ENCODE data around the gene ACBD4. TPM values are rescaled to one million over a fixed set of nuclear protein-coding genes. Genes with fewer than 3 reads are reported as not detected.

ACBD4 gene
- total and polyA plus RNA-seq, 2 of the 13 experiments (the other 11 are each of a cell fraction or from before 2014, with no cell fraction given) = 16.1 to 26.9 TPM

DNA sequence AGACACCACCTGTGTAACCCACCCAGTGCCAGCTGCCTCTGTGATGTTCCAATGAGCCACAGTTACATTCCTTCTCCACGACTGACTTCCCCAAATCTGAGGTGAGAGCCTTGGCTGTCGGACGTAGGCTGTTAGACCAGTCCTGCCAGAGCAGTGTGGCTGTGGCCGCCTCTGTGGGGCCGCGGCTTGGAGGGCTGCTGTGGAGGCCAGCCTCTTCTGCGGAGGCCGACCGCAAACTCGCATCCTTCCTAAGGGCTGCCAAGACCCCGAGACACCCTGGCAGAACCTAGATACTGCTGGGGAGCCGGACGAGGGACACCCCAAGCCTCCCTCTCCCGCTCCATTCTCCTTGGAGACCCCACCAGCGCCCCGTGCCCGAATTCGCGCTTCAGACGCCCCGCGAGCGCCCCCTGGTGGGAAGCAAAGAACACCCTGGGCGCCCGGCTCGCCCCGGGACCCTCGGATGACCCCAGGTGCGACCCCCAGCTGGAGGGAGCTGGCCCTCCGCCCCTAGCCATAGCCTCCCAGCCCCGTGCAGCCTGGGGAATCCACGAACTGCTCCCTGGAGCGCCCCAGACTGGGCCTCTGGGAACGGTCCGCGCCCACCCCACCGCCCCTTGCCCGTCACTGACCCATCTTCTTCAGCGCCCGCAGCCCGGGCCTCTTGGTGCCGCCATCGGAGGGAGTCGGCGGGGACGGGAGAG, 3.7 kb upstream of the ACBD4 start (continued):
- no peak for TF ChIP-seq SNAI1 (CRISPR knock-in tag; IDR thresholded peaks at IDR 0.05; ENCODE audit: borderline replicate concordance)
- TF ChIP-seq ZNF251 (CRISPR knock-in tag; IDR thresholded peaks at IDR 0.05) = no peak
- no peak; the same call in none of the 2 replicates for TF ChIP-seq ZNF605 (CRISPR knock-in tag; IDR thresholded peaks at IDR 0.05)
- TF ChIP-seq ZNF354B (CRISPR knock-in tag; IDR thresholded peaks at IDR 0.05) = no peak
- no peak for TF ChIP-seq SP4 (CRISPR knock-in tag; IDR thresholded peaks at IDR 0.05)
- peak; percentile 66 for TF ChIP-seq AGO1 (IDR thresholded peaks at IDR 0.05; ENCODE audit: low read depth, low read length, poor library complexity, severe bottlenecking)
- no peak for TF ChIP-seq ZNF615 (CRISPR knock-in tag; IDR thresholded peaks at IDR 0.05; ENCODE audit: borderline replicate concordance)
- TF ChIP-seq ZNF790 (CRISPR knock-in tag; IDR thresholded peaks at IDR 0.05; ENCODE audit: borderline replicate concordance) = no peak
- TF ChIP-seq ZNF432 (CRISPR knock-in tag; IDR thresholded peaks at IDR 0.05; ENCODE audit: borderline replicate concordance) = no peak
- no peak for TF ChIP-seq MED8 (CRISPR knock-in tag; IDR thresholded peaks at IDR 0.05; ENCODE audit: insufficient replicate concordance)
- TF ChIP-seq, protein P1, sequence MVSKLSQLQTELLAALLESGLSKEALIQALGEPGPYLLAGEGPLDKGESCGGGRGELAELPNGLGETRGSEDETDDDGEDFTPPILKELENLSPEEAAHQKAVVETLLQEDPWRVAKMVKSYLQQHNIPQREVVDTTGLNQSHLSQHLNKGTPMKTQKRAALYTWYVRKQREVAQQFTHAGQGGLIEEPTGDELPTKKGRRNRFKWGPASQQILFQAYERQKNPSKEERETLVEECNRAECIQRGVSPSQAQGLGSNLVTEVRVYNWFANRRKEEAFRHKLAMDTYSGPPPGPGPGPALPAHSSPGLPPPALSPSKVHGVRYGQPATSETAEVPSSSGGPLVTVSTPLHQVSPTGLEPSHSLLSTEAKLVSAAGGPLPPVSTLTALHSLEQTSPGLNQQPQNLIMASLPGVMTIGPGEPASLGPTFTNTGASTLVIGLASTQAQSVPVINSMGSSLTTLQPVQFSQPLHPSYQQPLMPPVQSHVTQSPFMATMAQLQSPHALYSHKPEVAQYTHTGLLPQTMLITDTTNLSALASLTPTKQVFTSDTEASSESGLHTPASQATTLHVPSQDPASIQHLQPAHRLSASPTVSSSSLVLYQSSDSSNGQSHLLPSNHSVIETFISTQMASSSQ (IDR thresholded peaks at IDR 0.05; ENCODE audit: low read depth) = no peak
- TF ChIP-seq, protein P1 (CRISPR knock-in tag; IDR thresholded peaks at IDR 0.05; ENCODE audit: borderline replicate concordance) = no peak
- no peak for TF ChIP-seq KLF6 (CRISPR knock-in tag; IDR thresholded peaks at IDR 0.05)
- TF ChIP-seq ZNF792 (CRISPR knock-in tag; IDR thresholded peaks at IDR 0.05) = no peak
- 0 out of 2 replicates have a peak, but pooled peaks have one; percentile 4 for TF ChIP-seq DR1 (CRISPR knock-in tag; IDR thresholded peaks at IDR 0.05)
- TF ChIP-seq KLF13 (CRISPR knock-in tag; IDR thresholded peaks at IDR 0.05) = 0 out of 2 replicates have a peak, but pooled peaks have one; percentile 11
- TF ChIP-seq, protein P2, sequence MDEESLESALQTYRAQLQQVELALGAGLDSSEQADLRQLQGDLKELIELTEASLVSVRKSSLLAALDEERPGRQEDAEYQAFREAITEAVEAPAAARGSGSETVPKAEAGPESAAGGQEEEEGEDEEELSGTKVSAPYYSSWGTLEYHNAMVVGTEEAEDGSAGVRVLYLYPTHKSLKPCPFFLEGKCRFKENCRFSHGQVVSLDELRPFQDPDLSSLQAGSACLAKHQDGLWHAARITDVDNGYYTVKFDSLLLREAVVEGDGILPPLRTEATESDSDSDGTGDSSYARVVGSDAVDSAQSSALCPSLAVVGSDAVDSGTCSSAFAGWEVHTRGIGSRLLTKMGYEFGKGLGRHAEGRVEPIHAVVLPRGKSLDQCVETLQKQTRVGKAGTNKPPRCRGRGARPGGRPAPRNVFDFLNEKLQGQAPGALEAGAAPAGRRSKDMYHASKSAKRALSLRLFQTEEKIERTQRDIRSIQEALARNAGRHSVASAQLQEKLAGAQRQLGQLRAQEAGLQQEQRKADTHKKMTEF (CRISPR knock-in tag; IDR thresholded peaks at IDR 0.05) = no peak
- TF ChIP-seq NFE2L1 (CRISPR knock-in tag; IDR thresholded peaks at IDR 0.05; ENCODE audit: borderline replicate concordance) = no peak
- no peak for TF ChIP-seq PAX8 (CRISPR knock-in tag; IDR thresholded peaks at IDR 0.05; ENCODE audit: borderline replicate concordance)
- TF ChIP-seq ZIK1 (CRISPR knock-in tag; IDR thresholded peaks at IDR 0.05; ENCODE audit: borderline replicate concordance, low read depth) = no peak
- TF ChIP-seq TBX2 (CRISPR knock-in tag; IDR thresholded peaks at IDR 0.05; ENCODE audit: borderline replicate concordance) = no peak
- no peak for TF ChIP-seq ZNF33A (CRISPR knock-in tag; IDR thresholded peaks at IDR 0.05; ENCODE audit: borderline replicate concordance)
